VCaP (cell line): ENCODE measurements around the gene EWSR1.

Experiments used
- H3K27ac ChIP-seq: fragments of 450-650 bp; 2 replicates; pipeline ENCODE4 v1.5.1; 2017
- TF ChIP-seq, protein P1 (sequence below): fragments of 450-650 bp; conservative IDR thresholded peaks from 2 replicates; pipeline ENCODE4 v1.5.1; 2017; ENCODE audit warnings: mild to moderate bottlenecking, moderate library complexity

EWSR1 gene

DNA sequence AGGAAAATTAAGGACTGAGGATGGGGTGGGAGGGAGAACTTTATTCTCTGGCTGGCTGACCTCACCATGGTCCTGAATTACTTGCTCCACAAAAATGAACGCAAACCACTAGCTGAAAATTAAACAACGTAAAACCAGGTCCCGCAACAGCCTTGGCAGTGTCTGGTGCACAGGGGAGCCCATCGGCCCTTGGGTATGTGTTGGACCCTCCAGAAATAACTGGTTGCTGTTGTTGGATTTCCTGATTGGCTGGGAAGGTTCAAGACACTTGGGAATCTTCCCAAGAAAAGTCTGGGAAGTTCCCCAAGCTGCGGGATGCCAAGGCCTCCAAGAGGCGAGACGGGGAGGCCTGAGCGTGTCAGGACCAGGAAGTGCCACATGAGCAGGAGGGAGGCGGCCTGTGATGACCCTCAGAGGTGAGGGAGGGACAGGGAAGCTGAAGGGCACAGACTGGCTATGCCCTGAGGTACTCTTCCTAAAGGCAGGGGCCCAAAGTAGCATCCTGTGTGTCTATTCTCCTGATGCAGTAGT is 57.8 kb downstream of the EWSR1 start:
- H3K27ac ChIP-seq = no peak overlapping the region
- TF ChIP-seq, protein P1, sequence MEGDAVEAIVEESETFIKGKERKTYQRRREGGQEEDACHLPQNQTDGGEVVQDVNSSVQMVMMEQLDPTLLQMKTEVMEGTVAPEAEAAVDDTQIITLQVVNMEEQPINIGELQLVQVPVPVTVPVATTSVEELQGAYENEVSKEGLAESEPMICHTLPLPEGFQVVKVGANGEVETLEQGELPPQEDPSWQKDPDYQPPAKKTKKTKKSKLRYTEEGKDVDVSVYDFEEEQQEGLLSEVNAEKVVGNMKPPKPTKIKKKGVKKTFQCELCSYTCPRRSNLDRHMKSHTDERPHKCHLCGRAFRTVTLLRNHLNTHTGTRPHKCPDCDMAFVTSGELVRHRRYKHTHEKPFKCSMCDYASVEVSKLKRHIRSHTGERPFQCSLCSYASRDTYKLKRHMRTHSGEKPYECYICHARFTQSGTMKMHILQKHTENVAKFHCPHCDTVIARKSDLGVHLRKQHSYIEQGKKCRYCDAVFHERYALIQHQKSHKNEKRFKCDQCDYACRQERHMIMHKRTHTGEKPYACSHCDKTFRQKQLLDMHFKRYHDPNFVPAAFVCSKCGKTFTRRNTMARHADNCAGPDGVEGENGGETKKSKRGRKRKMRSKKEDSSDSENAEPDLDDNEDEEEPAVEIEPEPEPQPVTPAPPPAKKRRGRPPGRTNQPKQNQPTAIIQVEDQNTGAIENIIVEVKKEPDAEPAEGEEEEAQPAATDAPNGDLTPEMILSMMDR = no peak

DNA sequence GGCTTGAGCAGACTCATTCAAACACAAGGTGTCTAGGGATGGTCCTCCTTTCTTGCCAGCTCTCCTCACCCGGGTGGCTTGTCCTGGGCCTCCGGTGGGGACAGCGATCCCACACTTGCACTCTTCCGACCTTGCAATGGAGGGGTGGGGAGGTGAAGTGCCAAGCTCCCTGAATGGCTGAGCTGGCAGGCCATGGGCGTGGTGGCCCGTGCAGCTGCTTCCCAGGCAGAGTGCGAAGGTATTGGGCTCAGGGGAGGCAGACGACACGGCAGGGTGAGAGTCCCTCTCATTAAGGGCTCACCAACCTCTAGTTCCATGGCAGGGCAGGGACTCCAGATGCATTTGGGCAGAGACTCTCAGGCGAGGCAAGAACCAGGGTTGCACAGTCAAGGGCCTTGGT is 58.4 kb downstream of the EWSR1 start:
- TF ChIP-seq, protein P1 = no peak

DNA sequence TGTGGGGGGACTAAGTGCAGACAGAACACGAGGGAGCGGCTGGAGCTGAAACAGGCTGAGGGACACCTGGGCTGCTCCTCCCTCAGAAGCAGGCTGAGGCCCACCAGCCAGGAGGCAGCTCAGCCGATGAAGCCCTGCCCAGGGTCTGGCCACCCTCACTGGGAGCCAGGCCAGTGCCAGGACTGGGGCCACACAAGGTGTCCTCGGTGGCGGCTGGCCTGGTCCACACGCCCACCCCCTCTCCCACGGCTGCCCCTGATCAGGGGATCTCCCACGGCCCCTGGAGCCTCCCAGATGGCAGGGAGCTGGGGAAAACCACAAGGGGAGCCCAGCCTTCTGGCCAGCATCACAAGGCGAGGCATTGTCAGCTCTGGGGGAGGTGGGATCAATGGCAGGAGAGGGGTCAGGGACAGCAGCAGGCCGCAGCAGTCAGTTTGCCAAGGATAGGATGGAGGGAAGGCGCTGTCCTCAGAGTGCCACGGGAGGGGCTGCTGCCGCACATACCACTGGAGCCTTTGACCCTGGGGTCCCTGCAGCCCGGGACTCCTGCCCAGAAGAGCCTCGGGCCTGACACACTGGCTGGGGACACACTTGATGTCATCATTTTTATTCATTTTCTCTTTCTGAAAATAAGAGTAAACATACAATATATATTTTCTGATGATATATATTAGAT is 59.2 kb downstream of the EWSR1 start:
- TF ChIP-seq, protein P1 = no peak
- H3K27ac ChIP-seq = no peak overlapping the region

More for the DNA sequence above, 58.4 kb downstream of the EWSR1 start:
- H3K27ac ChIP-seq = no peak overlapping the region

- no peak overlapping the region for H3K27ac ChIP-seq
- TF ChIP-seq, protein P1 = no peak
These were observed 60.0 kb downstream of the EWSR1 start for GRCh38 chr22:29328055-29328454.

- H3K27ac ChIP-seq = no peak overlapping the region
- TF ChIP-seq, protein P1 = no peak
These were observed 60.8 kb downstream of the EWSR1 start for GRCh38 chr22:29328566-29329500.

DNA sequence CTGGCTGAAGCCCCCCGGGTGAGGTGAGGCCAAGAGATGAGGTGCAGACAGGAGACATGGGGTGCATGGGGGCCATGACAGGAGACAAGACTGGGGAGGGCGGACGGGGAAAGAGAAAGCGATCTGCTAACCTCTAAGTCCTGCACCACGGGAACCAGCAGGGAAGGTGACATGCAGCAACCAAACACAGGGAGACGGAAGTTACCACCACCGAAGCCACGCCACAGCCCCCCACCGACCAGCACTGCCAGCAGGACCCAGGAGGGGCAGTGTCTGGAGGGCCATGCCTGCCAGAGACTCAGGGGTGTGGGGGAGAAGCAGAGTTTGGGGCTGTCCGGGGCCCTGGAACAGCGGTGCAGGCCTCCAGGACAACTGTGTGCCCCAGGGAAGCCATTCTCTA is 61.5 kb downstream of the EWSR1 start:
- H3K27ac ChIP-seq = no peak overlapping the region
- TF ChIP-seq, protein P1 = no peak

DNA sequence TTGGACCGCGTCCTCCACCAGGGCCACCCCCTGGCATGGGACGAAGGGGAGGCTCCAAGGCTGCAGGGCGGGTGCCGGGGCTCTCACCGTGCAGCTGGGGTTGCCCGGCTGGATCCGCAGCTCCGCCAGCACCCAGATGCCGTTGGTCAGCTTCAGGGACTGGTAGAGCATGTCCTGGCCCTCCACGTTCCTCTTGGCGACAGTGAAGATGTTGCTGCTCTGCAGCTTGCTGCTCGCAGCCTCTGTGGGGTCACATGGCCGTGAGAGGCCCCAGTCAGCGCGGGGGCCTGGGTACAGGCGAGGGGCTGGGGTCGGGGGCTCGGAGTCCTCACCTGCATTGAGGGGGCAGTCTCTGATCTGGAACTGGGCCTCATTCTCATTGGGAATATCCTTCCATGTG is 62.2 kb downstream of the EWSR1 start:
- H3K27ac ChIP-seq = no peak overlapping the region
- TF ChIP-seq, protein P1 = no peak
